Choroid plexus epithelial cell (primary cell): Measurements from ENCODE around the gene FNDC1.

ENCODE experiments used
- DNase-seq: peaks from one replicate; pipeline ENCODE4 v3.0.0-alpha.2; 2010; ENCODE audit warnings: low read depth
- H3K4me3 ChIP-seq: 2 replicates; pipeline ENCODE4 v1.5.1; 2011; ENCODE audit warnings: low read depth, mild to moderate bottlenecking, control low read depth, low read length, moderate library complexity
- CTCF ChIP-seq: conservative IDR thresholded peaks from 2 replicates; pipeline ENCODE4 v1.5.1; 2011; ENCODE audit warnings: low read depth, mild to moderate bottlenecking, control low read depth, inconsistent platforms, low read length, moderate library complexity

FNDC1 gene

GRCh38 chr6:159249752-159250151, 80.6 kb downstream of the FNDC1 start:
- no peak for TF ChIP-seq CTCF
- no peak for DNase-seq
- no peak overlapping the region for H3K4me3 ChIP-seq

- no peak for TF ChIP-seq CTCF
- no peak overlapping the region for H3K4me3 ChIP-seq
- no peak for DNase-seq
Measured at GRCh38 chr6:159250633-159251032, 81.4 kb downstream of the FNDC1 start.

GRCh38 chr6:159252955-159253508, 83.8 kb downstream of the FNDC1 start:
- DNase-seq, result peak; percentile 74
- H3K4me3 ChIP-seq, result peak overlapping the region; percentile 24
- TF ChIP-seq CTCF, result peak; percentile 72

GRCh38 chr6:159254186-159254585, 85.0 kb downstream of the FNDC1 start:
- no peak for TF ChIP-seq CTCF
- no peak for DNase-seq
- no peak overlapping the region for H3K4me3 ChIP-seq

GRCh38 chr6:159255434-159255951, 86.3 kb downstream of the FNDC1 start:
- no peak overlapping the region for H3K4me3 ChIP-seq
- DNase-seq, result no peak
- no peak for TF ChIP-seq CTCF

GRCh38 chr6:159256128-159256527, 86.9 kb downstream of the FNDC1 start:
- no peak overlapping the region for H3K4me3 ChIP-seq
- no peak for TF ChIP-seq CTCF
- no peak for DNase-seq

- no peak overlapping the region for H3K4me3 ChIP-seq
- TF ChIP-seq CTCF, result no peak
- DNase-seq, result no peak
Measured at GRCh38 chr6:159257846-159258245, 88.6 kb downstream of the FNDC1 start.
